Hepatocyte (in vitro differentiated cells): ENCODE results near the gene G0S2. TPM values are rescaled to one million over a fixed set of nuclear protein-coding genes. Genes with fewer than 3 reads are reported as not detected.

ENCODE experiments used
- DNase-seq: peaks from one replicate; pipeline ENCODE4 v3.0.0-alpha.2; 2016; ENCODE audit warnings: low spot score
- H2AFZ ChIP-seq: fragments of 200-600 bp; sonication (generic); 2 replicates; pipeline ENCODE4 v1.6.0; 2016; ENCODE audit warnings: antibody characterized with exemption, mild to moderate bottlenecking
- H3K27ac ChIP-seq: fragments of 200-600 bp; sonication (generic); 2 replicates; pipeline ENCODE4 v1.5.1; 2016; ENCODE audit warnings: mild to moderate bottlenecking
- H3K27me3 ChIP-seq: fragments of 200-600 bp; sonication (generic); 2 replicates; pipeline ENCODE4 v1.6.1; 2016
- H3K36me3 ChIP-seq: fragments of 200-600 bp; sonication (generic); replicated peaks from 2 replicates; pipeline ENCODE4 v1.5.1; 2016; ENCODE audit warnings: low read depth; ENCODE audit not compliant: insufficient read depth
- H3K4me1 ChIP-seq: fragments of 200-600 bp; sonication (generic); 2 replicates; pipeline ENCODE4 v1.5.1; 2016; ENCODE audit warnings: mild to moderate bottlenecking, moderate library complexity; ENCODE audit not compliant: insufficient read depth
- H3K4me2 ChIP-seq: fragments of 200-600 bp; sonication (generic); 2 replicates; pipeline ENCODE4 v1.6.0; 2016
- H3K4me3 ChIP-seq: fragments of 200-600 bp; sonication (generic); 2 replicates; pipeline ENCODE4 v1.5.1; 2016; ENCODE audit warnings: mild to moderate bottlenecking
- H3K79me2 ChIP-seq: fragments of 200-600 bp; sonication (generic); 2 replicates; pipeline ENCODE4 v1.6.0; 2017; ENCODE audit warnings: mild to moderate bottlenecking
- H3K9me2 ChIP-seq: fragments of 200-600 bp; sonication (generic); replicated peaks from 2 replicates; pipeline ENCODE4 v1.6.0; 2017; ENCODE audit warnings: mild to moderate bottlenecking; ENCODE audit not compliant: insufficient read depth
- H3K9me3 ChIP-seq: fragments of 200-600 bp; sonication (generic); 2 replicates; pipeline ENCODE4 v1.5.1; 2016; ENCODE audit warnings: low read depth, mild to moderate bottlenecking
- H4K20me1 ChIP-seq: fragments of 200-600 bp; sonication (generic); 2 replicates; pipeline ENCODE4 v1.6.0; 2016; ENCODE audit warnings: mild to moderate bottlenecking; ENCODE audit not compliant: insufficient read depth, poor library complexity, severe bottlenecking
- CTCF ChIP-seq: fragments of 200-600 bp; sonication (generic); IDR thresholded peaks from 2 replicates; pipeline ENCODE4 v1.5.1; 2016; ENCODE audit warnings: antibody characterized with exemption, mild to moderate bottlenecking; ENCODE audit not compliant: poor library complexity
- EZH2 ChIP-seq: fragments of 200-600 bp; sonication (generic); IDR thresholded peaks from 2 replicates; pipeline ENCODE4 v1.6.1; 2016; ENCODE audit warnings: antibody characterized with exemption, mild to moderate bottlenecking, borderline replicate concordance
- EZH2phosphoT487 ChIP-seq: fragments of 200-600 bp; sonication (generic); IDR thresholded peaks from one replicate; pipeline ENCODE4 v1.6.1; 2018; ENCODE audit warnings: antibody characterized with exemption, mild to moderate bottlenecking, low read depth, moderate library complexity; ENCODE audit not compliant: unreplicated experiment, severe bottlenecking
- WGBS: methylation state at CpG from one replicate; pipeline ENCODE4 v1.1.6; 2016; ENCODE audit warnings: low lambda C conversion rate; ENCODE audit errors: missing lambda C conversion rate; 5-methylcytosine and 5-hydroxymethylcytosine counted together
- polyA plus RNA-seq: library from polyadenylated mRNA; unstranded; fragments of >200 nt; fragmentation: Nextera tagmentation; extraction: Ambion mirVana; gene quantifications from 2 replicates; pipeline ENCODE4 v1.2.1, GENCODE V29; 2016
- total RNA-seq: library from RNA; depleted of rRNA; stranded (reverse); fragments of >200 nt; gene quantifications from 2 replicates; pipeline ENCODE4 v1.2.3, GENCODE V29; 2014

Gene G0S2
- total RNA-seq: 37.0 and 38.3 TPM in 2 replicates
- 31.5 and 32.2 TPM in 2 replicates for polyA plus RNA-seq

- Histone ChIP-seq H3K79me2 (no peaks in the 10 kb centered on the region), H3K9me2 (no peaks in the 10 kb centered on the region), H3K4me2 (peak within 1 kb of the TSS; percentile 94), H3K9me3 (no peaks in the 10 kb centered on the region), H3K27me3 (peaks cover 30% of the 10 kb centered on the region), H3K4me1 (peaks cover 28% of the 10 kb centered on the region), H4K20me1 (no peaks in the 10 kb centered on the region), H3K36me3 (no peaks in the 10 kb centered on the region), H3K27ac (peak within 1 kb of the TSS; percentile 14), H3K4me3 (peak within 1 kb of the TSS; percentile 37), H2AFZ (peak within 1 kb of the TSS; percentile 61)
- DNase-seq: peak; percentile 70
- TF ChIP-seq EZH2phosphoT487: peak; percentile 94
- no peak for TF ChIP-seq CTCF
- TF ChIP-seq EZH2: no peak
- 3% methylated on average over 40 of the region's 47 CpGs for WGBS
Observed at GRCh38 chr1:209674957-209675564, at the start of gene G0S2. G0S2 (plus strand) TSS chr1:209675412; CDS start chr1:209675685, 273 bp downstream.

- Histone ChIP-seq H3K4me1 (no peaks in the 10 kb centered on the region), H3K4me2 (no peak overlapping the region), H3K27me3 (no peaks in the 10 kb centered on the region), H3K27ac (no peak overlapping the region), H3K79me2 (no peaks in the 10 kb centered on the region), H3K36me3 (no peaks in the 10 kb centered on the region), H3K9me2 (no peaks in the 10 kb centered on the region), H4K20me1 (no peaks in the 10 kb centered on the region), H3K9me3 (no peaks in the 10 kb centered on the region), H2AFZ (no peak overlapping the region), H3K4me3 (no peak overlapping the region)
- no peak for TF ChIP-seq EZH2phosphoT487
- no peak for TF ChIP-seq CTCF
- no peak for TF ChIP-seq EZH2
- 94% methylated on average over 17 of the region's 18 CpGs for WGBS
- no peak for DNase-seq
Observed at GRCh38 chr1:209625791-209626285, 49.4 kb upstream of the G0S2 start.

- WGBS: 92% methylated on average over 19 of the region's 19 CpGs
- no peaks in the 10 kb centered on the region for H3K27me3 ChIP-seq
- H2AFZ ChIP-seq: no peak overlapping the region
- no peak overlapping the region for H3K4me2 ChIP-seq
- no peaks in the 10 kb centered on the region for H3K4me1 ChIP-seq
- no peaks in the 10 kb centered on the region for H3K9me2 ChIP-seq
- H3K9me3 ChIP-seq: no peaks in the 10 kb centered on the region
- DNase-seq: no peak
- H3K79me2 ChIP-seq: no peaks in the 10 kb centered on the region
- no peak for TF ChIP-seq EZH2phosphoT487
- no peak for TF ChIP-seq EZH2
- TF ChIP-seq CTCF: no peak
- no peaks in the 10 kb centered on the region for H3K36me3 ChIP-seq
- H4K20me1 ChIP-seq: no peaks in the 10 kb centered on the region
- H3K27ac ChIP-seq: no peak overlapping the region
- H3K4me3 ChIP-seq: no peak overlapping the region
Observed at GRCh38 chr1:209626346-209627026, 48.7 kb upstream of the G0S2 start.
